WTC11 (cell line): ENCODE results near the gene SNRNP25. TPM values are rescaled to one million over a fixed set of nuclear protein-coding genes. Genes with fewer than 3 reads are reported as not detected.
A peak's percentile ranks its signal among the peaks of the same experiment; 100 is the strongest.

Experiments
- CBFB ChIP-seq: sonication (generic); formaldehyde crosslinking; IDR thresholded peaks from 2 replicates; pipeline ENCODE4 v1.8.1; 2022; ENCODE audit warnings: mild to moderate bottlenecking, low read depth, missing genetic modification reagents
- FOXJ3 ChIP-seq: sonication (generic); formaldehyde crosslinking; IDR thresholded peaks from 2 replicates; pipeline ENCODE4 v1.9.0; 2021; ENCODE audit warnings: missing genetic modification reagents, mild to moderate bottlenecking, borderline replicate concordance
- GTF2I ChIP-seq: fragments of 250-450 bp; sonication (Bioruptor Pico); conservative IDR thresholded peaks from 2 replicates; pipeline ENCODE4 v1.4.0; 2021; ENCODE audit warnings: mild to moderate bottlenecking
- HMGA2 ChIP-seq: fragments of 250-450 bp; sonication (Bioruptor Pico); IDR thresholded peaks from 2 replicates; pipeline ENCODE4 v1.4.0; 2021; ENCODE audit warnings: mild to moderate bottlenecking, moderate library complexity
- IRF2 ChIP-seq: sonication (generic); formaldehyde crosslinking; IDR thresholded peaks from 2 replicates; pipeline ENCODE4 v1.8.0; 2022; ENCODE audit warnings: low read depth, missing genetic modification reagents, borderline replicate concordance
- MXD4 ChIP-seq: fragments of 250-450 bp; sonication (Bioruptor Pico); IDR thresholded peaks from 2 replicates; pipeline ENCODE4 v1.8.0; 2021; ENCODE audit warnings: mild to moderate bottlenecking, moderate library complexity, borderline replicate concordance
- NFYB ChIP-seq: sonication (generic); formaldehyde crosslinking; conservative IDR thresholded peaks from 2 replicates; pipeline ENCODE4 v1.8.0; 2022; ENCODE audit warnings: low read depth, missing genetic modification reagents
- PRRX2 ChIP-seq: fragments of 250-450 bp; sonication (Bioruptor Pico); IDR thresholded peaks from 2 replicates; pipeline ENCODE4 v1.8.0; 2021; ENCODE audit warnings: mild to moderate bottlenecking
- RELA ChIP-seq: sonication (generic); formaldehyde crosslinking; IDR thresholded peaks from 2 replicates; pipeline ENCODE4 v1.8.1; 2022; ENCODE audit warnings: missing genetic modification reagents, mild to moderate bottlenecking, borderline replicate concordance
- ZNF263 ChIP-seq: sonication (generic); formaldehyde crosslinking; IDR thresholded peaks from 2 replicates; pipeline ENCODE4 v1.8.1; 2022; ENCODE audit warnings: low read depth, mild to moderate bottlenecking, moderate library complexity, missing genetic modification reagents
- ZNF396 ChIP-seq: fragments of 250-450 bp; sonication (Bioruptor Pico); IDR thresholded peaks from 2 replicates; pipeline ENCODE4 v1.8.0; 2021; ENCODE audit warnings: mild to moderate bottlenecking, moderate library complexity, borderline replicate concordance
- total RNA-seq: library from RNA; stranded (reverse); gene quantifications from 3 replicates; pipeline ENCODE4 v1.2.3, GENCODE V29; 2021
- TF ChIP-seq, protein P1 (sequence below): sonication (generic); formaldehyde crosslinking; IDR thresholded peaks from 2 replicates; pipeline ENCODE4 v1.8.1; 2022; ENCODE audit warnings: mild to moderate bottlenecking, missing genetic modification reagents, moderate library complexity, borderline replicate concordance
- TF ChIP-seq, protein P2 (sequence below): sonication (generic); formaldehyde crosslinking; IDR thresholded peaks from 2 replicates; pipeline ENCODE4 v1.8.0; 2022; ENCODE audit warnings: mild to moderate bottlenecking, missing genetic modification reagents
- TF ChIP-seq, protein P3 (sequence below): sonication (generic); formaldehyde crosslinking; IDR thresholded peaks from 2 replicates; pipeline ENCODE4 v1.8.1; 2023; ENCODE audit warnings: mild to moderate bottlenecking, missing genetic modification reagents, borderline replicate concordance
- TF ChIP-seq, protein P4 (sequence below): sonication (generic); formaldehyde crosslinking; IDR thresholded peaks from 2 replicates; pipeline ENCODE4 v1.8.0; 2022; ENCODE audit warnings: mild to moderate bottlenecking, missing genetic modification reagents
- TF ChIP-seq, protein P5 (sequence below): sonication (generic); formaldehyde crosslinking; IDR thresholded peaks from 2 replicates; pipeline ENCODE4 v1.8.0; 2023; ENCODE audit warnings: mild to moderate bottlenecking, missing genetic modification reagents
- TF ChIP-seq, protein P6 (sequence below): sonication (generic); formaldehyde crosslinking; IDR thresholded peaks from 2 replicates; pipeline ENCODE4 v1.8.1; 2022; ENCODE audit warnings: missing genetic modification reagents, borderline replicate concordance
- TF ChIP-seq, protein P7 (sequence below): fragments of 250-450 bp; sonication (Bioruptor Pico); IDR thresholded peaks from 2 replicates; pipeline ENCODE4 v1.9.0; 2021; ENCODE audit warnings: mild to moderate bottlenecking
- TF ChIP-seq, protein P8 (sequence below): sonication (generic); formaldehyde crosslinking; IDR thresholded peaks from 2 replicates; pipeline ENCODE4 v1.8.1; 2022; ENCODE audit warnings: low read depth, missing genetic modification reagents, borderline replicate concordance
- TF ChIP-seq, protein P9 (sequence below): sonication (generic); formaldehyde crosslinking; IDR thresholded peaks from 2 replicates; pipeline ENCODE4 v1.8.1; 2022; ENCODE audit warnings: mild to moderate bottlenecking, moderate library complexity, missing genetic modification reagents

The SNRNP25 gene
- total RNA-seq, 1 experiment from 2014 or later: 55.9 TPM

DNA sequence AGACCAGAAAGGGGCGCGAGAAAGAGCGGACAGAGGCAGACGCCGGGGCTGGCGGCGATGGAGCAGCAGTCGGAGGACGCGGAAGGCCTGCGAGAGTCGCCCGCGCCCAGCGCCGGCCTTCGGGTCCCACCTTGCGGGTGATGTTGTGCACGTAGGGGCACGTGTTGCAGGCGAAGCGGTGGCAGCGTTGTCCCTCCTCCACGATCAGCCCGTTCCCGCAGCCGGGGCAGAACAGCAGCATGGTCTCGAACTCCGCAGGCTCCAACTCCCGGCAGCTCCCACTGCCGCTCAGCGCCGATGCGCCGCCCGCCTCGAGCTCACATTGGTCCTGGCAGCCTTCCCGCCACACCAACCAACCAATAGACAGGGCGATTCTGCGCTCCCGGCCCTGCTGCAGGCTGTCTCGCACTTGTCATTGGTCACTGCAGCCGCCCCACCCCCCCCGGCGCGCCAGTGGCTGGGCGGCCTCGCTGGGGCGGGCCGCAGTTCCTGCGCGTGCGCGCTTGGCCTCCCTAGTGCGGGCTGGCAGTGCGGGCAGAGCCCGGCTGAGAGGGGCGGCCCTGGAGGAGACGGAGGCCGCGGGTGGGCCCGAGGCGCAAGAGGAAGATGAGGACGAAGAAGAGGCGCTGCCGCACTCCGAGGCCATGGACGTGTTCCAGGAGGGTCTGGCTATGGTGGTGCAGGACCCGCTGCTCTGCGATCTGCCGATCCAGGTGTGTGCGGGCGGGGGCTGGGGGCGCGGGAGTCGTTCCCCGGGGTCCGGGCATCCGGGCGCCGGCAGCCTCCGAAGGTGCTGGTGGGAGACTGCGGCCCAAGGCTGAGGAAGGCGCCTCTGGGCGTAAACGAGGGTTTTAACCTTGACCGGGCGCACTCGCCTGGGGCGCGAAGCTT lies at the start of gene SNRNP25, which contains the start of gene POLR3K (continued):
- TF ChIP-seq, protein P1, sequence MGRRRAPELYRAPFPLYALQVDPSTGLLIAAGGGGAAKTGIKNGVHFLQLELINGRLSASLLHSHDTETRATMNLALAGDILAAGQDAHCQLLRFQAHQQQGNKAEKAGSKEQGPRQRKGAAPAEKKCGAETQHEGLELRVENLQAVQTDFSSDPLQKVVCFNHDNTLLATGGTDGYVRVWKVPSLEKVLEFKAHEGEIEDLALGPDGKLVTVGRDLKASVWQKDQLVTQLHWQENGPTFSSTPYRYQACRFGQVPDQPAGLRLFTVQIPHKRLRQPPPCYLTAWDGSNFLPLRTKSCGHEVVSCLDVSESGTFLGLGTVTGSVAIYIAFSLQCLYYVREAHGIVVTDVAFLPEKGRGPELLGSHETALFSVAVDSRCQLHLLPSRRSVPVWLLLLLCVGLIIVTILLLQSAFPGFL (CRISPR knock-in tag): peak; percentile 86; the same call in 1 of the 2 replicates
- TF ChIP-seq CBFB (CRISPR knock-in tag): no peak
- TF ChIP-seq, protein P2, sequence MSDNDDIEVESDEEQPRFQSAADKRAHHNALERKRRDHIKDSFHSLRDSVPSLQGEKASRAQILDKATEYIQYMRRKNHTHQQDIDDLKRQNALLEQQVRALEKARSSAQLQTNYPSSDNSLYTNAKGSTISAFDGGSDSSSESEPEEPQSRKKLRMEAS (CRISPR knock-in tag): peak; percentile 98
- TF ChIP-seq, protein P3, sequence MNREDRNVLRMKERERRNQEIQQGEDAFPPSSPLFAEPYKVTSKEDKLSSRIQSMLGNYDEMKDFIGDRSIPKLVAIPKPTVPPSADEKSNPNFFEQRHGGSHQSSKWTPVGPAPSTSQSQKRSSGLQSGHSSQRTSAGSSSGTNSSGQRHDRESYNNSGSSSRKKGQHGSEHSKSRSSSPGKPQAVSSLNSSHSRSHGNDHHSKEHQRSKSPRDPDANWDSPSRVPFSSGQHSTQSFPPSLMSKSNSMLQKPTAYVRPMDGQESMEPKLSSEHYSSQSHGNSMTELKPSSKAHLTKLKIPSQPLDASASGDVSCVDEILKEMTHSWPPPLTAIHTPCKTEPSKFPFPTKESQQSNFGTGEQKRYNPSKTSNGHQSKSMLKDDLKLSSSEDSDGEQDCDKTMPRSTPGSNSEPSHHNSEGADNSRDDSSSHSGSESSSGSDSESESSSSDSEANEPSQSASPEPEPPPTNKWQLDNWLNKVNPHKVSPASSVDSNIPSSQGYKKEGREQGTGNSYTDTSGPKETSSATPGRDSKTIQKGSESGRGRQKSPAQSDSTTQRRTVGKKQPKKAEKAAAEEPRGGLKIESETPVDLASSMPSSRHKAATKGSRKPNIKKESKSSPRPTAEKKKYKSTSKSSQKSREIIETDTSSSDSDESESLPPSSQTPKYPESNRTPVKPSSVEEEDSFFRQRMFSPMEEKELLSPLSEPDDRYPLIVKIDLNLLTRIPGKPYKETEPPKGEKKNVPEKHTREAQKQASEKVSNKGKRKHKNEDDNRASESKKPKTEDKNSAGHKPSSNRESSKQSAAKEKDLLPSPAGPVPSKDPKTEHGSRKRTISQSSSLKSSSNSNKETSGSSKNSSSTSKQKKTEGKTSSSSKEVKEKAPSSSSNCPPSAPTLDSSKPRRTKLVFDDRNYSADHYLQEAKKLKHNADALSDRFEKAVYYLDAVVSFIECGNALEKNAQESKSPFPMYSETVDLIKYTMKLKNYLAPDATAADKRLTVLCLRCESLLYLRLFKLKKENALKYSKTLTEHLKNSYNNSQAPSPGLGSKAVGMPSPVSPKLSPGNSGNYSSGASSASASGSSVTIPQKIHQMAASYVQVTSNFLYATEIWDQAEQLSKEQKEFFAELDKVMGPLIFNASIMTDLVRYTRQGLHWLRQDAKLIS (CRISPR knock-in tag): 0 out of 2 replicates have a peak, but pooled peaks have one; percentile 14
- TF ChIP-seq, protein P4, sequence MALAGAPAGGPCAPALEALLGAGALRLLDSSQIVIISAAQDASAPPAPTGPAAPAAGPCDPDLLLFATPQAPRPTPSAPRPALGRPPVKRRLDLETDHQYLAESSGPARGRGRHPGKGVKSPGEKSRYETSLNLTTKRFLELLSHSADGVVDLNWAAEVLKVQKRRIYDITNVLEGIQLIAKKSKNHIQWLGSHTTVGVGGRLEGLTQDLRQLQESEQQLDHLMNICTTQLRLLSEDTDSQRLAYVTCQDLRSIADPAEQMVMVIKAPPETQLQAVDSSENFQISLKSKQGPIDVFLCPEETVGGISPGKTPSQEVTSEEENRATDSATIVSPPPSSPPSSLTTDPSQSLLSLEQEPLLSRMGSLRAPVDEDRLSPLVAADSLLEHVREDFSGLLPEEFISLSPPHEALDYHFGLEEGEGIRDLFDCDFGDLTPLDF (CRISPR knock-in tag): peak; percentile 80; the same call in 1 of the 2 replicates
- TF ChIP-seq NFYB: peak; percentile 98
- TF ChIP-seq IRF2 (CRISPR knock-in tag): no peak
- no peak for TF ChIP-seq FOXJ3 (CRISPR knock-in tag)
- no peak for TF ChIP-seq ZNF396 (CRISPR knock-in tag)
- no peak for TF ChIP-seq ZNF263 (CRISPR knock-in tag)
- TF ChIP-seq, protein P5, sequence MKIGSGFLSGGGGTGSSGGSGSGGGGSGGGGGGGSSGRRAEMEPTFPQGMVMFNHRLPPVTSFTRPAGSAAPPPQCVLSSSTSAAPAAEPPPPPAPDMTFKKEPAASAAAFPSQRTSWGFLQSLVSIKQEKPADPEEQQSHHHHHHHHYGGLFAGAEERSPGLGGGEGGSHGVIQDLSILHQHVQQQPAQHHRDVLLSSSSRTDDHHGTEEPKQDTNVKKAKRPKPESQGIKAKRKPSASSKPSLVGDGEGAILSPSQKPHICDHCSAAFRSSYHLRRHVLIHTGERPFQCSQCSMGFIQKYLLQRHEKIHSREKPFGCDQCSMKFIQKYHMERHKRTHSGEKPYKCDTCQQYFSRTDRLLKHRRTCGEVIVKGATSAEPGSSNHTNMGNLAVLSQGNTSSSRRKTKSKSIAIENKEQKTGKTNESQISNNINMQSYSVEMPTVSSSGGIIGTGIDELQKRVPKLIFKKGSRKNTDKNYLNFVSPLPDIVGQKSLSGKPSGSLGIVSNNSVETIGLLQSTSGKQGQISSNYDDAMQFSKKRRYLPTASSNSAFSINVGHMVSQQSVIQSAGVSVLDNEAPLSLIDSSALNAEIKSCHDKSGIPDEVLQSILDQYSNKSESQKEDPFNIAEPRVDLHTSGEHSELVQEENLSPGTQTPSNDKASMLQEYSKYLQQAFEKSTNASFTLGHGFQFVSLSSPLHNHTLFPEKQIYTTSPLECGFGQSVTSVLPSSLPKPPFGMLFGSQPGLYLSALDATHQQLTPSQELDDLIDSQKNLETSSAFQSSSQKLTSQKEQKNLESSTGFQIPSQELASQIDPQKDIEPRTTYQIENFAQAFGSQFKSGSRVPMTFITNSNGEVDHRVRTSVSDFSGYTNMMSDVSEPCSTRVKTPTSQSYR (CRISPR knock-in tag): peak; percentile 78; the same call in 1 of the 2 replicates
- TF ChIP-seq, protein P6, sequence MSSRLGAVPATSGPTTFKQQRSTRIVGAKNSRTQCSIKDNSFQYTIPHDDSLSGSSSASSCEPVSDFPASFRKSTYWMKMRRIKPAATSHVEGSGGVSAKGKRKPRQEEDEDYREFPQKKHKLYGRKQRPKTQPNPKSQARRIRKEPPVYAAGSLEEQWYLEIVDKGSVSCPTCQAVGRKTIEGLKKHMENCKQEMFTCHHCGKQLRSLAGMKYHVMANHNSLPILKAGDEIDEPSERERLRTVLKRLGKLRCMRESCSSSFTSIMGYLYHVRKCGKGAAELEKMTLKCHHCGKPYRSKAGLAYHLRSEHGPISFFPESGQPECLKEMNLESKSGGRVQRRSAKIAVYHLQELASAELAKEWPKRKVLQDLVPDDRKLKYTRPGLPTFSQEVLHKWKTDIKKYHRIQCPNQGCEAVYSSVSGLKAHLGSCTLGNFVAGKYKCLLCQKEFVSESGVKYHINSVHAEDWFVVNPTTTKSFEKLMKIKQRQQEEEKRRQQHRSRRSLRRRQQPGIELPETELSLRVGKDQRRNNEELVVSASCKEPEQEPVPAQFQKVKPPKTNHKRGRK (CRISPR knock-in tag): no peak
- TF ChIP-seq, protein P7, sequence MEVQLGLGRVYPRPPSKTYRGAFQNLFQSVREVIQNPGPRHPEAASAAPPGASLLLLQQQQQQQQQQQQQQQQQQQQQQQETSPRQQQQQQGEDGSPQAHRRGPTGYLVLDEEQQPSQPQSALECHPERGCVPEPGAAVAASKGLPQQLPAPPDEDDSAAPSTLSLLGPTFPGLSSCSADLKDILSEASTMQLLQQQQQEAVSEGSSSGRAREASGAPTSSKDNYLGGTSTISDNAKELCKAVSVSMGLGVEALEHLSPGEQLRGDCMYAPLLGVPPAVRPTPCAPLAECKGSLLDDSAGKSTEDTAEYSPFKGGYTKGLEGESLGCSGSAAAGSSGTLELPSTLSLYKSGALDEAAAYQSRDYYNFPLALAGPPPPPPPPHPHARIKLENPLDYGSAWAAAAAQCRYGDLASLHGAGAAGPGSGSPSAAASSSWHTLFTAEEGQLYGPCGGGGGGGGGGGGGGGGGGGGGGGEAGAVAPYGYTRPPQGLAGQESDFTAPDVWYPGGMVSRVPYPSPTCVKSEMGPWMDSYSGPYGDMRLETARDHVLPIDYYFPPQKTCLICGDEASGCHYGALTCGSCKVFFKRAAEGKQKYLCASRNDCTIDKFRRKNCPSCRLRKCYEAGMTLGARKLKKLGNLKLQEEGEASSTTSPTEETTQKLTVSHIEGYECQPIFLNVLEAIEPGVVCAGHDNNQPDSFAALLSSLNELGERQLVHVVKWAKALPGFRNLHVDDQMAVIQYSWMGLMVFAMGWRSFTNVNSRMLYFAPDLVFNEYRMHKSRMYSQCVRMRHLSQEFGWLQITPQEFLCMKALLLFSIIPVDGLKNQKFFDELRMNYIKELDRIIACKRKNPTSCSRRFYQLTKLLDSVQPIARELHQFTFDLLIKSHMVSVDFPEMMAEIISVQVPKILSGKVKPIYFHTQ: no peak
- no peak for TF ChIP-seq HMGA2
- no peak for TF ChIP-seq GTF2I
- TF ChIP-seq, protein P8, sequence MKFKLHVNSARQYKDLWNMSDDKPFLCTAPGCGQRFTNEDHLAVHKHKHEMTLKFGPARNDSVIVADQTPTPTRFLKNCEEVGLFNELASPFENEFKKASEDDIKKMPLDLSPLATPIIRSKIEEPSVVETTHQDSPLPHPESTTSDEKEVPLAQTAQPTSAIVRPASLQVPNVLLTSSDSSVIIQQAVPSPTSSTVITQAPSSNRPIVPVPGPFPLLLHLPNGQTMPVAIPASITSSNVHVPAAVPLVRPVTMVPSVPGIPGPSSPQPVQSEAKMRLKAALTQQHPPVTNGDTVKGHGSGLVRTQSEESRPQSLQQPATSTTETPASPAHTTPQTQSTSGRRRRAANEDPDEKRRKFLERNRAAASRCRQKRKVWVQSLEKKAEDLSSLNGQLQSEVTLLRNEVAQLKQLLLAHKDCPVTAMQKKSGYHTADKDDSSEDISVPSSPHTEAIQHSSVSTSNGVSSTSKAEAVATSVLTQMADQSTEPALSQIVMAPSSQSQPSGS (CRISPR knock-in tag): 0 out of 2 replicates have a peak, but pooled peaks have one; percentile 46
- TF ChIP-seq, protein P9, sequence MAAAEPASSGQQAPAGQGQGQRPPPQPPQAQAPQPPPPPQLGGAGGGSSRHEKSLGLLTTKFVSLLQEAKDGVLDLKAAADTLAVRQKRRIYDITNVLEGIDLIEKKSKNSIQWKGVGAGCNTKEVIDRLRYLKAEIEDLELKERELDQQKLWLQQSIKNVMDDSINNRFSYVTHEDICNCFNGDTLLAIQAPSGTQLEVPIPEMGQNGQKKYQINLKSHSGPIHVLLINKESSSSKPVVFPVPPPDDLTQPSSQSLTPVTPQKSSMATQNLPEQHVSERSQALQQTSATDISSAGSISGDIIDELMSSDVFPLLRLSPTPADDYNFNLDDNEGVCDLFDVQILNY (CRISPR knock-in tag): peak; percentile 96; the same call in 1 of the 2 replicates
- TF ChIP-seq RELA: peak; percentile 70; the same call in 1 of the 2 replicates
- no peak for TF ChIP-seq PRRX2 (CRISPR knock-in tag)
- no peak for TF ChIP-seq MXD4 (CRISPR knock-in tag)
